Neural progenitor cell (in vitro differentiated cells): Measurements from ENCODE around the gene LCE3D. TPM values are rescaled to one million over a fixed set of nuclear protein-coding genes. Genes with fewer than 3 reads are reported as not detected.
"Not testable (repeated sequence)": the region's sequence is repeated elsewhere in the genome, so short reads cannot be mapped to it uniquely, and the experiment has no call there.

ENCODE experiments used
- DNase-seq: peaks from one replicate; pipeline ENCODE4 v3.0.0-alpha.2; 2016; ENCODE audit warnings: low spot score
- H2AFZ ChIP-seq: fragments of 200-600 bp; sonication (generic); replicated peaks from 2 replicates; pipeline ENCODE4 v1.6.1; 2016; ENCODE audit warnings: antibody characterized with exemption
- H3F3A ChIP-seq: fragments of 200-600 bp; sonication (generic); 2 replicates; pipeline ENCODE4 v1.6.1; 2016; ENCODE audit warnings: antibody characterized with exemption, low read depth
- H3K27ac ChIP-seq: fragments of 200-600 bp; sonication (generic); 2 replicates; pipeline ENCODE4 v1.5.1; 2016; ENCODE audit warnings: mild to moderate bottlenecking
- H3K27me3 ChIP-seq: fragments of 200-600 bp; sonication (generic); 2 replicates; pipeline ENCODE4 v1.6.1; 2016; ENCODE audit warnings: mild to moderate bottlenecking, moderate library complexity
- H3K36me3 ChIP-seq: fragments of 200-600 bp; sonication (generic); 2 replicates; pipeline ENCODE4 v1.5.1; 2016
- H3K4me1 ChIP-seq: fragments of 200-600 bp; sonication (generic); 2 replicates; pipeline ENCODE4 v1.6.1; 2016; ENCODE audit warnings: mixed run types
- H3K4me2 ChIP-seq: fragments of 200-600 bp; sonication (generic); 2 replicates; pipeline ENCODE4 v1.6.1; 2016
- H3K4me3 ChIP-seq: fragments of 200-600 bp; sonication (generic); 2 replicates; pipeline ENCODE4 v1.5.1; 2016
- H3K79me2 ChIP-seq: fragments of 200-600 bp; sonication (generic); 2 replicates; pipeline ENCODE4 v1.6.1; 2016; ENCODE audit warnings: low read depth
- H3K9ac ChIP-seq: fragments of 200-600 bp; sonication (generic); 2 replicates; pipeline ENCODE4 v1.6.1; 2016
- H3K9me3 ChIP-seq: fragments of 200-600 bp; sonication (generic); 2 replicates; pipeline ENCODE4 v1.5.1; 2016; ENCODE audit warnings: low read depth
- H4K20me1 ChIP-seq: fragments of 200-600 bp; sonication (generic); 2 replicates; pipeline ENCODE4 v1.6.1; 2016; ENCODE audit warnings: low read depth
- H3K27ac Mint-ChIP-seq: 3 replicates; pipeline ENCODE4 v1.8.0; 2021; ENCODE audit warnings: mixed read lengths
- H3K27me3 Mint-ChIP-seq: 2 replicates; pipeline ENCODE4 v1.8.0; 2022; ENCODE audit warnings: low read depth, mild to moderate bottlenecking, inconsistent platforms, moderate library complexity, mixed read lengths; ENCODE audit not compliant: insufficient read depth
- H3K36me3 Mint-ChIP-seq: 3 replicates; pipeline ENCODE4 v1.8.0; 2021; ENCODE audit warnings: mixed read lengths
- H3K4me1 Mint-ChIP-seq: 3 replicates; pipeline ENCODE4 v1.8.0; 2021; ENCODE audit warnings: mixed read lengths
- H3K4me3 Mint-ChIP-seq: 3 replicates; pipeline ENCODE4 v1.8.0; 2021; ENCODE audit warnings: mild to moderate bottlenecking, moderate library complexity, mixed read lengths
- H3K9me3 Mint-ChIP-seq: 3 replicates; pipeline ENCODE4 v1.8.0; 2020; ENCODE audit warnings: mixed read lengths
- EZH2 ChIP-seq: fragments of 200-600 bp; sonication (generic); IDR thresholded peaks from 2 replicates; pipeline ENCODE4 v1.6.1; 2017; ENCODE audit warnings: antibody characterized with exemption, mild to moderate bottlenecking, moderate library complexity
- EZH2phosphoT487 ChIP-seq: fragments of 200-600 bp; sonication (generic); IDR thresholded peaks from 2 replicates; pipeline ENCODE4 v1.6.1; 2017; ENCODE audit warnings: antibody characterized with exemption
- total RNA-seq: library from RNA; depleted of rRNA; stranded (reverse); fragments of >200 nt; gene quantifications from 2 replicates; pipeline ENCODE4 v1.2.3, GENCODE V29; 2015; ENCODE audit warnings: low replicate concordance
- TF ChIP-seq, protein P1 (sequence below): fragments of 200-600 bp; sonication (generic); IDR thresholded peaks from 2 replicates; pipeline ENCODE4 v1.5.1; 2017; ENCODE audit warnings: antibody characterized with exemption, mild to moderate bottlenecking

Gene LCE3D
- total RNA-seq, 1 donor from 2014 or later, result not detected

DNA sequence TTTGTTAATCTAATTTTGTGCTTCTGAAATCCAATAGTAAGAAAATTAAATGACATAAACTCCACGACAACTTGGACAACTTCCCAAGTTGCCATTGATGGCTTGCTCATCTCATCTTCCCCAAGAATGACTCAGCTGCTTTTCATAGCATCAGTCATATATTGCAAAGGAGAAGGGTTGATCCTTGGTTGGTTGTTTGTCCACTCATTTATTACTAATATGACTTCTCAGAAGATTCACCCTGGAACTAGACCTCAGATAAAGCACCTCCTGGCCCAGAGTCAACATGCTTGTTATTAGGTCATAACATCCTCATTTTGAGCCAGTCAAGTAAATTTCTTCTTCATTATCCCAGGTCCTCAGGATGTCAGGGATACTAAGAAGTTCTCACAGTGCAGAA, 2.3 kb upstream of the LCE3D start:
- peaks cover 20% of the 10 kb centered on the region for H3K9me3 Mint-ChIP-seq
- no peak overlapping the region for H3K27ac Mint-ChIP-seq
- no peak overlapping the region for H2AFZ ChIP-seq
- no peaks in the 10 kb centered on the region for H3K27me3 ChIP-seq
- no peaks in the 10 kb centered on the region for H3K36me3 ChIP-seq
- no peaks in the 10 kb centered on the region for H3K36me3 Mint-ChIP-seq
- no peak for DNase-seq
- H3K27ac ChIP-seq, result no peak overlapping the region
- peaks cover 5% of the 10 kb centered on the region for H3K27me3 Mint-ChIP-seq
- H3K4me2 ChIP-seq, result no peak overlapping the region
- TF ChIP-seq, protein P1, sequence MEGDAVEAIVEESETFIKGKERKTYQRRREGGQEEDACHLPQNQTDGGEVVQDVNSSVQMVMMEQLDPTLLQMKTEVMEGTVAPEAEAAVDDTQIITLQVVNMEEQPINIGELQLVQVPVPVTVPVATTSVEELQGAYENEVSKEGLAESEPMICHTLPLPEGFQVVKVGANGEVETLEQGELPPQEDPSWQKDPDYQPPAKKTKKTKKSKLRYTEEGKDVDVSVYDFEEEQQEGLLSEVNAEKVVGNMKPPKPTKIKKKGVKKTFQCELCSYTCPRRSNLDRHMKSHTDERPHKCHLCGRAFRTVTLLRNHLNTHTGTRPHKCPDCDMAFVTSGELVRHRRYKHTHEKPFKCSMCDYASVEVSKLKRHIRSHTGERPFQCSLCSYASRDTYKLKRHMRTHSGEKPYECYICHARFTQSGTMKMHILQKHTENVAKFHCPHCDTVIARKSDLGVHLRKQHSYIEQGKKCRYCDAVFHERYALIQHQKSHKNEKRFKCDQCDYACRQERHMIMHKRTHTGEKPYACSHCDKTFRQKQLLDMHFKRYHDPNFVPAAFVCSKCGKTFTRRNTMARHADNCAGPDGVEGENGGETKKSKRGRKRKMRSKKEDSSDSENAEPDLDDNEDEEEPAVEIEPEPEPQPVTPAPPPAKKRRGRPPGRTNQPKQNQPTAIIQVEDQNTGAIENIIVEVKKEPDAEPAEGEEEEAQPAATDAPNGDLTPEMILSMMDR, result no peak
- TF ChIP-seq EZH2, result no peak
- no peak for TF ChIP-seq EZH2phosphoT487
- H3K9me3 ChIP-seq, result peaks cover 21% of the 10 kb centered on the region
- no peaks in the 10 kb centered on the region for H3K4me1 ChIP-seq
- no peak overlapping the region for H3K4me3 Mint-ChIP-seq
- no peaks in the 10 kb centered on the region for H4K20me1 ChIP-seq
- H3F3A ChIP-seq, result no peaks in the 10 kb centered on the region
- no peak overlapping the region for H3K9ac ChIP-seq
- no peaks in the 10 kb centered on the region for H3K4me1 Mint-ChIP-seq
- no peak overlapping the region for H3K4me3 ChIP-seq
- no peaks in the 10 kb centered on the region for H3K79me2 ChIP-seq

DNA sequence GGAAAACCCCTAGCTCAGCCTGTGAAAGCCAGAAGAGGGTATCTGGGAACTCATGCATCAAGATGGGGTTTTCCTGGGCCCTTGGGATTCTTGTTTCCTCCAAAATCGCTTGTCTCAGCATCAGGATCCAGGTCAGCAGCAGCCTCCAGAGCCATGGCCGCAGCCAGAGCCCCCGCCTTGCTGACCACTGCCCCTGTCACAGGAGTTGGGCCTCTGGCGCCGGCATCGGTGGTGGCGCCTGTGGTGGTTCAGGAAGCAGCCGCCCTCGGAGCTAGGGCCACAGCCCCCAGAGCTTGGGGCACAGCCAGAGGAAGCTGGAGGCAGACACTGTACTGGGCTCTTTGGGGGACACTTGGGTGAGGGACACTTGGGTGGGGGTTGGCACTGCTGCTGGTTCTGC, 790 bp downstream of the LCE3D start:
- H3K9me3 ChIP-seq, result peaks cover 31% of the 10 kb centered on the region
- not testable (repeated sequence) for H3F3A ChIP-seq, H3K4me1 Mint-ChIP-seq, H3K36me3 ChIP-seq, H3K79me2 ChIP-seq, H3K4me3 Mint-ChIP-seq, H3K27ac Mint-ChIP-seq, H3K27me3 Mint-ChIP-seq, H3K4me3 ChIP-seq, H4K20me1 ChIP-seq, H3K4me2 ChIP-seq, H2AFZ ChIP-seq, DNase-seq, H3K36me3 Mint-ChIP-seq, H3K27ac ChIP-seq, H3K27me3 ChIP-seq, H3K9ac ChIP-seq, H3K4me1 ChIP-seq
- peaks cover 24% of the 10 kb centered on the region for H3K9me3 Mint-ChIP-seq

DNA sequence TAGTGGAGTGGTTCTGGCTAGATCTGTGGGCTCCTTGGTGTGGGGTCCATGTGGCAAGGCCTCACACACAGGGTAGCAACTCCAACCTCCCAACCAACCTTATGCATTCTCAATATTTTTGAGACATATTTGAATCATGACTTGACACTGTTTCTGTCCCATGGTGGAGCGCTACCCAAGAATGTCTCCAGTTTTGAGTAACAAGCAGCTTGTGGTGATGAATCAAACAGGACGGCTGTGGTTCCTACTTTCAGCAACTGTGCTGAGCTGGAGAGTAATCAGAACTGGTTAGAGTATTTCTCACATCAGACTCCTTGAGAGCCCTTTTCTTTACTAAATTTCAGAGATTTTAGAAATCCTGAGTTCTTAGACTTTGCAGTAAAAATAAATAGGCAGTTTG, 3.1 kb downstream of the LCE3D start:
- no peak overlapping the region for H3K27ac Mint-ChIP-seq
- H3K9me3 Mint-ChIP-seq, result peaks cover 29% of the 10 kb centered on the region
- H3K4me3 ChIP-seq, result no peak overlapping the region
- no peaks in the 10 kb centered on the region for H3K27me3 ChIP-seq
- H3K36me3 ChIP-seq, result no peaks in the 10 kb centered on the region
- H3K36me3 Mint-ChIP-seq, result no peaks in the 10 kb centered on the region
- H3K4me1 ChIP-seq, result no peaks in the 10 kb centered on the region
- H3K4me1 Mint-ChIP-seq, result no peaks in the 10 kb centered on the region
- DNase-seq, result no peak
- H4K20me1 ChIP-seq, result no peaks in the 10 kb centered on the region
- H3K27me3 Mint-ChIP-seq, result peaks cover 8% of the 10 kb centered on the region
- H3K79me2 ChIP-seq, result no peaks in the 10 kb centered on the region
- H3K9me3 ChIP-seq, result peaks cover 31% of the 10 kb centered on the region
- no peak overlapping the region for H3K4me2 ChIP-seq
- no peak overlapping the region for H2AFZ ChIP-seq
- H3K9ac ChIP-seq, result no peak overlapping the region
- H3K27ac ChIP-seq, result no peak overlapping the region
- no peaks in the 10 kb centered on the region for H3F3A ChIP-seq
- TF ChIP-seq EZH2 (no peak), EZH2phosphoT487 (no peak)
- TF ChIP-seq, protein P1, result no peak
- no peak overlapping the region for H3K4me3 Mint-ChIP-seq

DNA sequence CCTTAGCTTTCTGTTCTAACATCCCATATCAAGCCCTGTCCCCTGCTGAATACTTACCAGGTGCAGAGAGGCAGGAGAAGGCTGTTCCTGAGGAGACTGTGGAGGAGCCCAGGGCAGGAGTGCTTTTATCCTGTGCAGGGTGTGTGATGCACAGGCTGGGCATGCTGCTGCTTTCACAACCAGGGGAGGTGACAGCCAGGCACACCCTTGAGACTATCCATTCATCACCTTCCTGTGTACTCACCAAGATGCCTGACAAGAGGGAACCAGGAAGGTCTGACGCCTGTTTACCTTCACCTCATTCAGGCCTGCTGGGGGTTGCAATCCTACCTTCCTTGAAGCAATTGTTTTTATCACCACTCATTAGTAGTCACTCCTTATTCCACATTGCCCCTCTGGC, 13.6 kb downstream of the LCE3D start, which contains the start of gene LCE3E:
Gene LCE3E (minus strand): TSS at position 100 of the 400 bp plus-strand sequence. CDS start 572 bp downstream, outside the sequence.
- H3K4me2 ChIP-seq, result no peak within 1 kb of the TSS
- no peak within 1 kb of the TSS for H2AFZ ChIP-seq
- H3F3A ChIP-seq, result no peaks in the 10 kb centered on the region
- H3K4me1 ChIP-seq, result no peaks in the 10 kb centered on the region
- Mint-ChIP-seq H3K27me3 (peaks cover 2% of the 10 kb centered on the region), H3K4me1 (no peaks in the 10 kb centered on the region), H3K9me3 (peaks cover 38% of the 10 kb centered on the region), H3K36me3 (no peaks in the 10 kb centered on the region), H3K4me3 (no peak within 1 kb of the TSS), H3K27ac (no peak within 1 kb of the TSS)
- H3K4me3 ChIP-seq, result no peak within 1 kb of the TSS
- no peaks in the 10 kb centered on the region for H3K79me2 ChIP-seq
- H3K27me3 ChIP-seq, result no peaks in the 10 kb centered on the region
- no peaks in the 10 kb centered on the region for H3K36me3 ChIP-seq
- H3K27ac ChIP-seq, result no peak within 1 kb of the TSS
- DNase-seq, result no peak
- TF ChIP-seq EZH2phosphoT487, result no peak
- TF ChIP-seq, protein P1, result no peak
- TF ChIP-seq EZH2, result no peak
- H3K9me3 ChIP-seq, result peaks cover 30% of the 10 kb centered on the region
- H4K20me1 ChIP-seq, result no peaks in the 10 kb centered on the region
- no peak within 1 kb of the TSS for H3K9ac ChIP-seq
